Ovary (tissue), 3 donors: Measurements from ENCODE around the gene TAF4.

ENCODE experiments used
- CTCF ChIP-seq, 3 donors: fragments of 450-650 bp in 2 of 3; fragments of 200-600 bp in 1 of 3; IDR thresholded peaks; one replicate each; pipeline versions ENCODE4 v1.5.1 to v1.8.0; 2016 to 2022; ENCODE audit warnings: antibody characterized with exemption in 3 of 3, mild to moderate bottlenecking in 1 of 3
- EP300 ChIP-seq: sonication (generic); formaldehyde crosslinking; IDR thresholded peaks from one replicate; pipeline ENCODE4 v1.6.1; 2017; ENCODE audit warnings: antibody characterized with exemption
- POLR2A ChIP-seq: fragments of 450-650 bp; IDR thresholded peaks from one replicate; pipeline ENCODE4 v1.6.1; 2017; ENCODE audit warnings: antibody characterized with exemption, mild to moderate bottlenecking, moderate library complexity
- donor health status: DM: no; HTN: no; CAD: no.

GRCh38 chr20:62011403-62011790, 54.3 kb downstream of the TAF4 start:
- TF ChIP-seq POLR2A (no peak), CTCF (IDR thresholded peaks at IDR 0.05) (no peak), EP300 (no peak)
